ENCODE measurements around the gene FLII. TPM values are rescaled to one million over a fixed set of nuclear protein-coding genes. Genes with fewer than 3 reads are reported as not detected.

FLII gene
- total RNA-seq, 4 donors from 2014 or later, result 365 to 919 (median 428) TPM

- in situ Hi-C loops (cut with MboI; ENCODE audit: low pct_ligation_motif_present in 1 of 4, low pct_unique_long_range_greater_than_20kb in 1 of 4, low sequenced_read_pairs in 3 of 4), result no loop called here
- intact Hi-C loops (cut with DNase I; ENCODE audit: low total_unique reads), result no loop called here
Measured at GRCh38 chr17:18291718-18292540, 33.4 kb upstream of the FLII start.

DNA sequence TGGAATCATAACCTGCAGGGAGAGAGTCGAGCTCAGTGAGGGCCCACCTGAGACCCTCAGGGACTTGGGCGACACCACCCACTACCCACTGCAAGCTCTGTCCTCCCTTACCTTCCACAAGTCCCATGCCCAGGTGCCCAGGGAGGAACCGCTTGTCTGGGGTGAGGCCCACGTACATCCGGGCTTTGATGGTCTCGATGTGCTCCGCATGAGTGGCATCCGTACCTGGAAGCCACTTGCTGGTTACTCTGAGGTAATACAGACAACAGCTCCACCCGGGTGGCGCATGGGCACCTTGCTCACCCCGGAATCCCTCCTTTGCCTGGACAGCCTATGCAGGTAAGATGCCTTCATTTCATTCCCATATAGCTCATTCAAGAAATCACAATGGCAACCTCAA lies 26.8 kb upstream of the FLII start:
- Histone ChIP-seq H3K27ac (no peak overlapping the region), H3K36me3 (peaks cover 0 to 51% (median 12%) of the 10 kb centered on the region in 4 donors), H3K4me3 (no peak overlapping the region), H3K4me1 (no peaks in the 10 kb centered on the region), H3K27me3 (no peaks in the 10 kb centered on the region), H3K9me3 (no peaks in the 10 kb centered on the region)
- WGBS, 2 donors (ENCODE audit: low coverage in 1 of 2), result 93 to 100% methylated on average over 4 to 11 of the region's 11 CpGs
- intact Hi-C loops (cut with DNase I; ENCODE audit: low total_unique reads), result no loop called here
- no peak for DNase-seq
- in situ Hi-C loops (cut with MboI; ENCODE audit: low pct_ligation_motif_present in 1 of 4, low pct_unique_long_range_greater_than_20kb in 1 of 4, low sequenced_read_pairs in 3 of 4), result no loop called here
- no peak for TF ChIP-seq POLR2A (IDR thresholded peaks at IDR 0.05)
- no peak for TF ChIP-seq EP300 (IDR thresholded peaks at IDR 0.05; ENCODE audit: low read depth)
- TF ChIP-seq, protein P1, sequence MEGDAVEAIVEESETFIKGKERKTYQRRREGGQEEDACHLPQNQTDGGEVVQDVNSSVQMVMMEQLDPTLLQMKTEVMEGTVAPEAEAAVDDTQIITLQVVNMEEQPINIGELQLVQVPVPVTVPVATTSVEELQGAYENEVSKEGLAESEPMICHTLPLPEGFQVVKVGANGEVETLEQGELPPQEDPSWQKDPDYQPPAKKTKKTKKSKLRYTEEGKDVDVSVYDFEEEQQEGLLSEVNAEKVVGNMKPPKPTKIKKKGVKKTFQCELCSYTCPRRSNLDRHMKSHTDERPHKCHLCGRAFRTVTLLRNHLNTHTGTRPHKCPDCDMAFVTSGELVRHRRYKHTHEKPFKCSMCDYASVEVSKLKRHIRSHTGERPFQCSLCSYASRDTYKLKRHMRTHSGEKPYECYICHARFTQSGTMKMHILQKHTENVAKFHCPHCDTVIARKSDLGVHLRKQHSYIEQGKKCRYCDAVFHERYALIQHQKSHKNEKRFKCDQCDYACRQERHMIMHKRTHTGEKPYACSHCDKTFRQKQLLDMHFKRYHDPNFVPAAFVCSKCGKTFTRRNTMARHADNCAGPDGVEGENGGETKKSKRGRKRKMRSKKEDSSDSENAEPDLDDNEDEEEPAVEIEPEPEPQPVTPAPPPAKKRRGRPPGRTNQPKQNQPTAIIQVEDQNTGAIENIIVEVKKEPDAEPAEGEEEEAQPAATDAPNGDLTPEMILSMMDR (IDR thresholded peaks at IDR 0.05), result no peak
- TF ChIP-seq POLR2AphosphoS5 (IDR thresholded peaks at IDR 0.05), result no peak

More at GRCh38 chr17:18291718-18292540, 33.4 kb upstream of the FLII start:
- DNase-seq, result no peak
- Histone ChIP-seq H3K4me3 (no peak overlapping the region), H3K36me3 (peaks cover 0 to 42% (median 13%) of the 10 kb centered on the region in 4 donors), H3K9me3 (no peaks in the 10 kb centered on the region), H3K27me3 (no peaks in the 10 kb centered on the region), H3K4me1 (no peaks in the 10 kb centered on the region), H3K27ac (no peak overlapping the region)
- 93 to 95% methylated on average over 13 to 15 of the region's 15 CpGs for WGBS, 2 donors (ENCODE audit: low coverage in 1 of 2)
- TF ChIP-seq POLR2A (IDR thresholded peaks at IDR 0.05) (no peak), EP300 (IDR thresholded peaks at IDR 0.05; ENCODE audit: low read depth) (no peak), POLR2AphosphoS5 (IDR thresholded peaks at IDR 0.05) (no peak)
- TF ChIP-seq, protein P1 (IDR thresholded peaks at IDR 0.05), result no peak

- Histone ChIP-seq H3K4me3 (no peak overlapping the region), H3K27ac (no peak overlapping the region), H3K27me3 (no peaks in the 10 kb centered on the region), H3K9me3 (no peaks in the 10 kb centered on the region), H3K4me1 (no peaks in the 10 kb centered on the region), H3K36me3 (peaks cover 0 to 41% (median 18%) of the 10 kb centered on the region in 4 donors)
- TF ChIP-seq EP300 (IDR thresholded peaks at IDR 0.05; ENCODE audit: low read depth) (no peak), POLR2AphosphoS5 (IDR thresholded peaks at IDR 0.05) (no peak), POLR2A (IDR thresholded peaks at IDR 0.05) (no peak)
- TF ChIP-seq, protein P1 (IDR thresholded peaks at IDR 0.05), result no peak
- DNase-seq, result no peak
- intact Hi-C loops (cut with DNase I; ENCODE audit: low total_unique reads) (loop anchor here (2.0 kb wide), 1 partner anchor 47 kb away; no protein-coding TSS in a partner anchor), in situ Hi-C loops (cut with MboI; ENCODE audit: low pct_ligation_motif_present in 1 of 4, low pct_unique_long_range_greater_than_20kb in 1 of 4, low sequenced_read_pairs in 3 of 4) (no loop called here)
- 94 to 100% methylated on average over 1 to 6 of the region's 6 CpGs for WGBS, 2 donors (ENCODE audit: low coverage in 1 of 2)
Measured at GRCh38 chr17:18281788-18282187, 23.2 kb upstream of the FLII start.

GRCh38 chr17:18280766-18281371 lies 22.3 kb upstream of the FLII start:
- no peaks in the 10 kb centered on the region for H3K9me3 ChIP-seq
- H3K27ac ChIP-seq, result no peak overlapping the region
- TF ChIP-seq POLR2A (IDR thresholded peaks at IDR 0.05) (no peak), EP300 (IDR thresholded peaks at IDR 0.05; ENCODE audit: low read depth) (no peak), POLR2AphosphoS5 (IDR thresholded peaks at IDR 0.05) (no peak)
- TF ChIP-seq, protein P1 (IDR thresholded peaks at IDR 0.05), result no peak
- intact Hi-C loops (cut with DNase I; ENCODE audit: low total_unique reads) (no loop called here), in situ Hi-C loops (cut with MboI; ENCODE audit: low pct_ligation_motif_present in 1 of 4, low pct_unique_long_range_greater_than_20kb in 1 of 4, low sequenced_read_pairs in 3 of 4) (no loop called here)
- 60% methylated on average over 5 of the region's 5 CpGs; no CpG with 5 or more reads in 1 of the 2 donors for WGBS, 2 donors (ENCODE audit: low coverage in 1 of 2)
- no peaks in the 10 kb centered on the region for H3K4me1 ChIP-seq
- DNase-seq, result no peak
- H3K36me3 ChIP-seq, result peaks cover 0 to 37% (median 18%) of the 10 kb centered on the region in 4 donors
- H3K27me3 ChIP-seq, result no peaks in the 10 kb centered on the region
- H3K4me3 ChIP-seq, result no peak overlapping the region

All from transverse colon (tissue), 4 donors.